ENCODE results near the gene DYNC1I2.
"Not testable (repeated sequence)": the region's sequence is repeated elsewhere in the genome, so short reads cannot be mapped to it uniquely, and the experiment has no call there.

The DYNC1I2 gene

DNA sequence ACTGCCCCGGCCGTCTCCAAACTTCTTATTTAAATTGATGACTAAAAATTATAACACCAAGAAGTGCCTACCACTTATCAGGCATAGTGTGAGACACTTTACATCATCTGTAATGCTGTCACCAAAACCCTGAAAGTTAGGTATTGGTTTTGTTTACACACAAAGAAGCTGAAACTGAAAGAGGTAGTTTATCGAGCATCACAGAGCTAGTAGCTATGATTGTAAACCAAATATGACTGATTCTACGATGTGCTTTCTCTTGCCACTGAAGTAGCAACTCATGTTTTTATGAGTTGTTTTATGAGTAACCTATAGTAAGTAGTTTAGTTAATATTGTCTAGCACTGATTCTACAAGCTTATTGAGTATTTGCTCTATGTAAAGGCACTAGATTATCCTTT lies 31.5 kb downstream of the DYNC1I2 start:
- no peak for DNase-seq

GRCh38 chr2:171719660-171720059 lies 32.4 kb downstream of the DYNC1I2 start:
- no peak for DNase-seq

- DNase-seq, result peak; percentile 55
Observed at GRCh38 chr2:171723716-171724683, 36.7 kb downstream of the DYNC1I2 start.

DNA sequence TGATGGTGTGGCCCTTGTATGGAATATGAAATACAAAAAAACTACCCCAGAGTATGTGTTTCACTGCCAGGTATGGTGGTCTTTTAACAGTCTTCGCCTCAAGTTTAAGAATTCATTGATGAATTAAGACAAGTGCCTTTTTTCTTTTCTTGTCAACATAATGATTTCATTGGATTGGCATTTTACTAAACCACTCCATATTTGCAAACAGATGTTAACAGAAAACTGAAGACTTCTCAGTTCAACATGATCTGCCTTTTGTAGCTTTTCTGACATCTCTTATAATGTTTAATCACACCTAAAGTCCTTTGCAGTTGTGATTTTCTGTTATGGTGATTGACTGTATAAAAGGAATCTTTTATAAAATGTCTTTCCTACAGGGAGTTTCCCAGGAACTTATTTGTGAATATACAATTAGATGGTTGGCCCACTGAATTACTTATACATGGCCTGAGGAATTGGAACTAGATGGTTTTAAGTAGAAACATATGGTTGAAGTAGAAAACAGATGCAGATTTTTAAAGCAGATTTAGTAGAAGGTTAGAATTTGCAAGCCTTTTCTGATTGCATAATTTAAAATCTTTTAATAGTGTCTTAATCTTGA lies 39.7 kb downstream of the DYNC1I2 start:
- peak; percentile 18 for DNase-seq

DNA sequence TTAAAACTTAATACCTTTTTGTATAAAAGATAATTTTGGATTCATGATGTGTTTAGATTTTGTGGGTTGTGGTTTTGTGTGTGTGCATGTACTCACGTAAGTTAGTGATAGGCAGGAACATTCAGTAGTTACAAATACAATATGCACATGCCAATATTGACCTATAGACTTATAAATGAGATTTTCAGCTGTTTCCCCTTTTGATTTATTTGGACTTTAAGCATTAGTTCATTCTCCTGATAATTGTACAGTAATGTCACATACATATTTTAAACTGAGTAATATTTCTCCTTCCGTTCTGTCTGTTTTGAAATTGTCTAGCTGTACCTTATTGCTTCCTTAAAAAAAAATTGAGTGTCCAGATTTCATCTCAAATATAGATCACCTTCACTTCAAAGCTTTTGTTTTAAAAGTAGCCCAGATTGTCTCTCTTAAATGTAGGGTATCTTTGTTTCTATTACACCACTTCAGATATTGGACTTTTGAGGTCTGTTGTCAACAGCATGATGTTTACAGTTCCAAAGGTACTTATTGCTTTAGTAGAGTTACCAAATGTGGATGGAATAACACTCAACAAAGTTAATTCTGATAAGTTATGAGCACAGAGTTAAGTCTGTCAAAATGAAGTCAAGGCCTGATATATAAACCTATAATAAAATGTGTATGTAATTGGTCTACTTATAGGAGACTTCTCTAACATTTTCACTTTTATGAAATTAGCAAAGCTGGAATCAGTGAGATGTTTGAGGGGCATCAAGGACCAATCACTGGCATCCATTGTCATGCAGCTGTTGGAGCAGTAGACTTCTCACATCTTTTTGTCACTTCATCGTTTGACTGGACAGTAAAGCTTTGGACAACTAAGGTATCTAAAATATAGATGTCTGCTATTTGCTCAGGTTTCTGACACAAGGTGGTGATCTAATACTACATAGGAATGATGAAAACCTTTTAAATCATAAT lies 42.0 kb downstream of the DYNC1I2 start:
- no peak for DNase-seq

DNA sequence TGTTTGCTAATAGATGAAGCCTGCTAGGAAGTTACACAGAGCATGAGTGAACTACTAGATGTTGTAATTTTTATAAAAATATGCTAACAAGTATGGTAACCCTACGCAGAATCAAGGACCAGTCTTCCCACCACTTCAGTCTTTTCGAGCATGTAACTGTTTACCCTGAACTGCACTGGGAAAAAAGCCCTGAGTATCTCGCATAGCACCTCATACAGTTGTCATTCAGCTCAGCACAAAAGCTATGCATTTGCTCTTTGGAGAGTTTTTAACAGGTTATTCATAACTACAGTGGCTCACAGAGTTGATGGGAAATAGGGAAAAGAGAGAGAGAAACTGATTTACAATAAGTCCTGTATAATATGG lies 42.7 kb downstream of the DYNC1I2 start:
- DNase-seq, result no peak

- DNase-seq, result no peak
Observed at GRCh38 chr2:171735991-171736710, 48.9 kb downstream of the DYNC1I2 start.

GRCh38 chr2:171741189-171741588 lies 53.9 kb downstream of the DYNC1I2 start:
- DNase-seq, result no peak

DNA sequence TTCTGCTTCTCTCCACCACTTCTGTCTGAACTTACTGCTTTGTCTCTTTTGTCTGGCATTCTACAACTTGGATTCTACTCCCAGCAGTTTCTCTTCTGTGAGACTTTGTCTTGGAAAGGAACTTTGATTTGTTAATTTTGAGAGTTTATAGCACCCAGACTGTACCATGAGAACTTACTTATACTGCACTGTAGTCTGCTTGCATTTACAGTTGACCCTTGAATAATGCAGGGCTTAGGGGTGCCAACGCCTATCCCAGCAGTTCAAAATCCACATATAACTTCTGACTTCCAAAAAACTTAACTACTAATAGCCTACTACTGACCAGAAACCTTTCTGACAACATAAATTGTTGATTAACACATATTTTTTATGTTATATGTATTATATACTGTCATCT lies 55.5 kb downstream of the DYNC1I2 start:
- DNase-seq, result no peak

GRCh38 chr2:171745141-171745540 lies 57.9 kb downstream of the DYNC1I2 start:
- peak; percentile 31 for DNase-seq

DNA sequence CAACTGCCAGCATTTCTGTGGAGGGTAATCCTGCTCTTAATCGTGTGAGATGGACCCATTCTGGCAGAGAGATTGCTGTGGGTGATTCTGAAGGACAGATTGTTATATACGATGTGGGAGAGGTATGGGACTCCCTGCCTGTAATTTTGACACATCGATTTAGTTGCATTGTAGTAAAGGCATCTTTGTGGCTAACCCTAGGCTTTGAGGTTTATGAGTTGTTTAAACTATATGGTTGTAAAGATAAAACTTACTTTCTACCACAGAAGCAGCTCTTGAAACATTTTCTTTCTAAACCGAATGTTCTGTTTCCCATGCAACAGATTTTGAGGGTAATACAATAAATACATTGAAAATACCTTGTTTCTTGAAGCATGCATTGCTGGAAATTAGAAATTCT lies 58.5 kb downstream of the DYNC1I2 start:
- no peak for DNase-seq

DNA sequence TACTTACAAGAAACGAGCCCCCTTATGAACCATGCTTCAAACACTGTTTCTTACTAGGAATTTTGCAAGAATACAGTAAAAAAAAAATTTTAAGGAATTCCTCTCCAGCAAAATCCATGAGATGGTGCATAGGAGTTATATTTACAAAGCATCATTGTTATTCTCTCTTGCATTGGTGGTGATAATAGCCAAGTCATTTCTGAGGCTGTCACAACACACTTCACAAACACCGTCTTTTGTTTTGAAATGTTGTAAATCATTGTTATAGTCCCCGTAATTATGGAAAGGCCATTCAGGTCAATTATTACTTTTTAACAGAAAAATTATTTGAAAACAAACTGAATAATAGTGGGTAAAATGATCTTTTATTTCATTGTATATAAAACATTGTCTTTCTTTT lies 60.1 kb downstream of the DYNC1I2 start:
- no peak for DNase-seq

DNA sequence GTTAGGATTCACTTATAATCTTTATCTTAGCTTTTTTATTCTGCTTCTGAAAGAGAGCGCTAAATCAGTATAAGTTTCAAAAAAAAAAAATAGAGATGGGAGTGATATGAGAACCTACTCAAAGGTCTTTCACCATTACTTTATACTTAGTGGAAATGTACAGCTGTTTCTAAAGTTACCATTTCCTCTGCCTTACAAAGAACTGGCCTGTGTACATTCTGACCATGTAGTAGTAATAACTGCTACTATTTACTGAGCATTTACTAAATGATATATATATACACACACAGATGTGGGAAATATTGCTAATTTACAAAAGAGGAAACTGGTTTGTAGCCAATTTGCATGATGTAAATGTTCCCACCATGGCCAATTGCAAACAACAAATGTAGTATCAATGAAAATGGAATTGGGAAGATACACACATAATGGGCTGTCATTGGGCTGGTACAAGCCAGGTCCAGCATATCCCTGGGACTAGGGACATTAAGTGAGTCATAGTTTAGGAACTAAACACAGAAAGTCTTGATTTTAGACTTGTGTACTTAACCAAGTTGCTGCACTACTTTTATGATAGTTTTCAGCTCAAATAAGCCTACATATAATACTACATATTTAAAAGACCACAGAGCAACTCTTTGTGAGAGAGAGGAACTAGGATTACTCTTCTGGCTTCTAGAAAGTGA lies 67.1 kb downstream of the DYNC1I2 start:
- DNase-seq, result no peak

- not testable (repeated sequence) for DNase-seq
Observed at GRCh38 chr2:171758762-171759161, 71.5 kb downstream of the DYNC1I2 start.

GRCh38 chr2:171761176-171761575 lies 73.9 kb downstream of the DYNC1I2 start:
- DNase-seq, result not testable (repeated sequence)

DNA sequence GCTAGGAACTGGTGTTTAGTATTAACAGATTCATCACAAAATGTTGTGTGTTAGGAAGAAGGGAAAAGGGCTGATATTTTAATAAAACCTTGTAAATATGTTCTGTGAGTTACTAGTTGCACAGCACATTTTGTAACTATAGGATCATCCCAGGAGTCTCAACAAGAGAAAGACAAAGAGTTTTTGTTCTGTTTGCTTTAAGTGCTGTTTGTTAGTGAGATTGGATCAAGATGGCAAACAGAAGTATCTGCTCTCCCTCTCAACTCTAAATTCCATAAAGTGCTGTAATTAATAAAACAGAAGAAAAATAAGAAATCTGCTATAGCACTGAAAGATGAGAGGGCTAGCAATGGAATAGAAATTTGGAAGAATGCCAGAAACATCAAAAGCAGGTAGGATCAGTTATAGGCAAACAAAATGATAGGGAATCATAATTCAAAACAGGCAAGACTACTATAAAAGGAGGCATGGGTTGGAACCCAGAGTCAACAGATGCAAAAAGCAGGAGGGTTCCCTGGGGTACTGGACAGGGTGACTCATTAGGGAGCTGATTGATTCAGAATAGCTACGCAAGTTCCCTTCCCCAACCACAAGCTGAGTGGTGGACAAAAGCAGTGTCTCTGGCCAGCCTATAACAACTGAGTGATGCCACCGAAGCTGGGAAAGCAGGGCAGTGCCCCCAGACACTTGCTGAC lies 75.8 kb downstream of the DYNC1I2 start:
- DNase-seq, result no peak

- DNase-seq, result peak; percentile 8
Observed at GRCh38 chr2:171763602-171764001, 76.3 kb downstream of the DYNC1I2 start.

- no peak for DNase-seq
Observed at GRCh38 chr2:171771463-171771862, 84.2 kb downstream of the DYNC1I2 start.

DNA sequence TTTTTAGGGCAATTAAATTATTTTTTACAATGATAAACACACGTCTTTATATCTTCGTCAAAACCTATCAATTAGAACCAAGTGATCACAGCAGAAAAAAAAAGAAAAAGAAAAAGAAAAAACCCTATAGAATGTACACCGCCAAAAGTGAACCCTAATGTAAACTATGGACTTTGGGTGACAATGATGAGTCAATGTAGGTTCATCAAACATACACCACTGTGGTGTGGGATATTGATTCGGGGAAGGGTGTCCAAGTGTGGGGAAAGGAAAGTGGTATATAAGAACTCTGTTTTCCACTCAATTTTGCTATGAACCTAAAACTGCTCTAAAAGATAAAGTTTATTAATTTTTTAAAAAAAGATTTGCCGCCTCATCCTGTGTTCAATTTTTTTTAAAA lies 85.1 kb downstream of the DYNC1I2 start:
- DNase-seq, result no peak

DNA sequence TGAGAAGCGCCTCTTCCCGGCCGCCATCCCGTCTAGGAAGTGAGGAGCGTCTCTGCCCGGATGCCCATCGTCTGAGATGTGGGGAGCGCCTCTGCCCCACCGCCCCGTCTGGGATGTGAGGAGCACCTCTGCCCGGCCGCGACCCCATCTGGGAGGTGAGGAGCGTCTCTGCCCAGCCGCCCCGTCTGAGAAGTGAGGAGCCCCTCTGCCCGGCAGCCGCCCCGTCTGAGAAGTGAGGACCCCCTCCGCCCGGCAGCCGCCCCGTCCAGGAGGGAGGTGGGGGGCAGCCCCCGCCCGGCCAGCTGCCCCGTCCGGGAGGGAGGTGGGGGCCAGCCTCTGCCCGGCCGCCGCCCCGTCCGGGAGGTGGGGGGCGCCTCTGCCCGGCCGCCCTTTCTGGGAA lies 87.3 kb downstream of the DYNC1I2 start:
- DNase-seq, result not testable (repeated sequence)

DNA sequence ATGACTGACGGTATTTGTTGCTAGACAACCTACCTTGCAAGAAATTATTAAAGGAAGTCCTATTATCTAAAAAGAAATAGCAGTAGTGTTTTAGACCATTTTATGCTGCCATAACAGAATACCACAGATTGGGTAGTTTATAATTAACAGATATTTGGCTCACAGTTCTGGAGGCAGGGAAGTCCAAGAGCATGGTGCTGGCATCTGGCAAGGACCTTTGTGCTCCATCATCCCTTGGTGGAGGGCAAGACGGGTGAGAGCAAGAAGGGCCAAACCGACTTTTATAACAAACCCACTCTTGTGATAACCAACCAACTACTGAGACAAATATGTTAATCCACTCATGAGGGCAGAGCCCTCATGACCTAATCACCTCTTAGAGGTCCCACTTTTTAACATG lies 91.2 kb downstream of the DYNC1I2 start:
- DNase-seq, result no peak

All from NCI-H82 (cell line).